ENCODE data around the gene CRB3.
A peak's percentile ranks its signal among the peaks of the same experiment; 100 is the strongest.
"Not testable (repeated sequence)": the region's sequence is repeated elsewhere in the genome, so short reads cannot be mapped to it uniquely, and the experiment has no call there.

Gene CRB3

DNA sequence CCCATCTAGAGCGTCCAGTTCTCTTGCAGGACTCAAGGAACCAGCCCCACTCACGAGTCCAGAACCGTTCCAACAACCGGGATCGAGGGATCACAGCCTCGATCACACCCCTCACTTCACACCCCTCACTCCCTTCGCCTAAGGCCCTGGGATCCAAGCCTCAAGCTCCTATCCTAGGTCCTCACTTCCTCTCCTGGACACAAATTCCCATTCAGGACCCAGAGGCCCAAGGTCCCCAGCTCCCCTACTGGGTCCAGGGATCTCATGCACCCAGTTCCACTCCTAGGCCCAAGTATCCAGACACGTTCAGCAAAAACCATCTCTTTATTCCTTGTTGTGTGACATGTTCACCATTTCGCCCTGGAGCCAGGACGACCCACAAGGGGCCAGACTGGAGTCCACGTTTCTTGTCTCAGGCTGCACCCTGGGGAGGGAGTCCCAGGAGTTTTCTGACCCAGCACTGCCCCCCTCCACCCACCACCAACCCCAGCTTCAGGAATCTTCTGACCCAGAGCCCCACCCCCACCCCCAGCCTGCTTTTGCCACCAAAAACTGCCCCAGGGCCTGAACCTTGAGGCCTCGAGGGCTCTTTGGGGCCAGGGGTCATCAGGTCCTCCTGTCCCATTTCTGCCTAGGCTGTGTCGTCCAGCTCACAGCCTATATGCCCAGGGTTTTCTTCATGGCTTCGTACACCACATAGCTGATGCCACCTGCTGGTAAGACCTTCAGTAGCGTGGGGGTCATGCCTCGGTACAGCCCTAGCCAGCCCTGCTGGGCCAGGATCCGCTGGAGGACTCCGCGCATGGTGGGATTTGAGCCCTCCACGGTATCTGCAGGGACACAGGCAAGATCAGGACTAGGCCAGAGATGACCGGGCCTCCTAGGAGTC is 38.1 kb upstream of the CRB3 start:
- peak overlapping the region; percentile 4; the same call in 1 of the 2 replicates for H3K4me3 ChIP-seq (ENCODE audit: low read length)
- TF ChIP-seq ZNF274 (IDR thresholded peaks at IDR 0.05; ENCODE audit: low read depth, low read length) = no peak

DNA sequence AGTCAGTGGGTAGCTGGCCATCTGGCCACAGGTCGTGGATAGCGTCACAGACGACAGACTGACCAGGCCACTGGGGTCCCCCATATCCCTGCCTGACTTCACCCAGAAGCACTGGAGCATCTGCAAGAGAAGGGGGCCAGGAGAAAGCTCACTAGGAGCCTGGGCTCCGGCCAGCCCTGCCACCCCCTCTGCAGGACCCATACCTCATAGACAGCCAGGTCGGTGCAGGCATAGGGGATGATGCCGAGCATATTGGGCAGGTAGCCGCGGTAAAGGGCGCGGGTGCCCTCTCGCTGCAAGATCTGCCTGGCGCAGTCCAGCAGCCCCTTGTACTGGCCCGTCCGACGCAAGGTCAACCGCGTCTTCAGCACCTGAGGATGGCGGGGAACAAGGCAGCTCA is 36.9 kb upstream of the CRB3 start:
- no peak for TF ChIP-seq ZNF274 (IDR thresholded peaks at IDR 0.05; ENCODE audit: low read depth, low read length)
- no peak overlapping the region for H3K4me3 ChIP-seq (ENCODE audit: low read length)

DNA sequence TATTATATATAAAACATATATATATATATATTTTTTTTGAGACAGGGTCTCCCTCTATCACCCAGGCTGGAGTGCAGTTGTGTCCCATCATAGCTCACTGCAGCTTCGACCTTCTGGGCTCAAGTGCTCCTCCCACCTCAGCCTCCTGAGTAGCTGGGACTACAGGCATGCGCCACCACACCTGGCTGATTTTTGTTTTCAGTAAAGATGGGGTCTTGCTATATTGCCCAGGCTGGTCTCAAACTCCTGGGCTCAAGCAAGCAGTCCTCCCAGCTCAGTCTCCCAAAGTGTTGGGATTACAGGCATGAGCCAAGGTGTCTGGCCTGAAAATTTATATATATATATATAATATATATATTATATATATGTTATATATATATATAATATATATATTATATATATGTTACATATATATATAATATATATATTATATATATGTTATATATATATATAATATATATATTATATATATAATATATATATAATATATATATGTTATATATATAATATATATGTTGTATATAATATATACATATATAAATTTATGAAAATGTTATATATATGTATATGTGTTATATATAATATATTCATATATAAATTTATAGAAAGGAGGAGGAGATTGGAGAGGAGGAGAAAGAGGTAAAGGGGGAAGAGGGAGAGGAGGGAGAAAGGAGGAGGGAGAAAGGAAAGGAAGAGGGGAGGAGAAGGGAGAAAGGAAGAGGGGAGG is 35.2 kb upstream of the CRB3 start:
- H3K4me3 ChIP-seq (ENCODE audit: low read length) = not testable (repeated sequence)

DNA sequence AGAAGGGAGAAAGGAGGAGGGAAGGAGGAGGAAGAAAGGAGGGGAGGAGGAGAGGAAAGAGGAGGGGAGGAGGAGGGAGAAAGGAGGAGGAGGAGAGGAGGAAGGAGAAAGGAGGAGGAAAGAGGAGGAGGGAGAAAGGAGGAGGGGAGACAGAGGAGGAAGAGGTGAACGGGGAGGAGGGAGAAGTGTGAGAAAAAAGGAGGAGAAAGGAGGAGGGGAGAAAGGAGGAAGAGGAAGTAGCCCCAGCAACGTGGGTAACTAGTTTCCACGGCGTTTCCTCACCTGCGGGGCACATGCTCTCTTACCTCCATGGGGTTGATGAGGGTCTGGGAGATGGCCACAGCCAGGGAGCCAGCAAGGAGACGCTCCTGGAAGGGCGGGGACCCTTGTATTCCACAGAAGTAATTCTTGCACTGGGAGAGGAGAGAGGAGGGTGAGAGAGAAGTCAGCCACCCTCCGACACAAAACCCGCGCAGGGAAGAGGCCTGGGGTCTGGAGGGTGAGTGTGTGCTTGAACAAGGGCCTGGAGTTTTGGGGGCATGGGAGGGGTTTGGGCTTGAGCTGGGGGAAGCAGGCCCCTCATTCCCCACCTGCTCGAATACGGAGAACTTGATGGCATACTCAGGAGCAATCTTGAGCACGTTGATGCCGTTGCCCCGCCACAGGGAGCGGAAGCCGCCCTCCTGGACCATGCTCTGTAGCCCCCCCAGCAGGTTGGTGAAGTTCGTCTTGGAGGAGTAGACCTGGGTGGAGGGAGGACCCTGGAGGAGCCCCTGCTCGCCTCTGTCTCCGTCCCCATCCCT is 34.5 kb upstream of the CRB3 start:
- TF ChIP-seq ZNF274 (IDR thresholded peaks at IDR 0.05; ENCODE audit: low read depth, low read length) = no peak

DNA sequence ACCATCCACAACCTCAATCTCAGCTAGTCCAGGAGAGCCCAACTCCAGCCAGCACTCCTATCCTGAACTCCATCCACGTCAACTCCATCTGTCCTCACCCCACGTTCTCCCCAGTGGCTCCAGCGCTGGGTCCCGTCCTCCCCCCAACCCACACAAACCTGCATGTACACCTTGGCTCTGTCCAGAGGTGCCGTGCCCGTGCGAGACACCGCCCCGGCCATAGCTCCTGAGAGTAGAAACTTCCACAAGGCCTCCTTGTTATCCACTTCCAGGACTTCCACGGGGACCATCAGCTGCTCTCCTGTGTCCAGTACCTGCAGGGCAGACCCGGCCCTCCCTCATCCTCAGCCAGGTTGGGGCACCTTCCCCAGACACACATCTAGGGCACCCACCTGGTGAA is 32.2 kb upstream of the CRB3 start:
- no peak overlapping the region for H3K4me3 ChIP-seq (ENCODE audit: low read length)
- no peak for TF ChIP-seq ZNF274 (IDR thresholded peaks at IDR 0.05; ENCODE audit: low read depth, low read length)

More for the DNA sequence above, 34.5 kb upstream of the CRB3 start:
- H3K4me3 ChIP-seq (ENCODE audit: low read length) = no peak overlapping the region

DNA sequence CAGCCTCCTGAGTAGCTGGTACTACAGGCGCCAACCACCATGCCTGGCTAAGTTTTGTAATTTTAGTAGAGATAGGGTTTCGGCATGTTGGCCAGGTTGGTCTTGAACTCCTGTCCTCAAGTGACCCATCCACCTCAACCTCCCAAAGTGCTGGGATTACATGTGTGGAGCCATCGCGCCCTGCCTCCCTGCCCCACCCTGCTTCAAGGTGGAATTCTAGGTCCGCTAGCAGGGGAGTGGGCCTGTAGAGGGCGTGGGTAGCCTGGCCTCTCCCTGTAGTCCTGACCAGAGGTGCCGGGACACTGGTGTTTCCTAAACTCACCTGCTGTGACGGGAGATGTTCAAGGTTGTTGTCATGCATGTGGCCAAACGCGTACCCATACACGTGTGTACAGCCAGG is 30.9 kb upstream of the CRB3 start:
- TF ChIP-seq ZNF274 (IDR thresholded peaks at IDR 0.05; ENCODE audit: low read depth, low read length) = no peak
- H3K4me3 ChIP-seq (ENCODE audit: low read length) = no peak overlapping the region

DNA sequence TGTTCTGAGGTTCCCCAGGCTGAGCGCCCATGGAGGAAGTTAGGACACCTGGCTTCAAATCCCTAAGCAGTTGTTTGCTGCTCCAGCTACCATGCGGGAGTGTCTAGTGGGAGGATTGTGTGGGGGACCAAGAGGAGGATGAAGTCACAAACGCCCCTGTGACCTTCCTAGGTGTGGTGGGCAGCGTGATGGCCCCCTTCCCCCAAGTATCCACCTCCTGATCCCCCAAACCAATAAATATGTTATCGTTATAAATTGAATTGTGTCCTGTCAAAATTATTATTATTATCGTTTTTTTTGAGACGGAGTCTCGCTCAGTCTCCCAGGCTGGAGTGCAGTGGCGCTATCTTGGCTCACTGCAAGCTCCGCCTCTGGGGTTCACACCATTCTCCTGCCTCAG is 30.4 kb upstream of the CRB3 start, which contains the start of gene SLC25A41:
TSS of gene SLC25A41 (minus strand) at position 101 of the 400 bp plus-strand sequence. CDS start at position 31, 70 bp downstream.
- no peak within 1 kb of the TSS for H3K4me3 ChIP-seq (ENCODE audit: low read length)
- no peak for TF ChIP-seq ZNF274 (IDR thresholded peaks at IDR 0.05; ENCODE audit: low read depth, low read length)

DNA sequence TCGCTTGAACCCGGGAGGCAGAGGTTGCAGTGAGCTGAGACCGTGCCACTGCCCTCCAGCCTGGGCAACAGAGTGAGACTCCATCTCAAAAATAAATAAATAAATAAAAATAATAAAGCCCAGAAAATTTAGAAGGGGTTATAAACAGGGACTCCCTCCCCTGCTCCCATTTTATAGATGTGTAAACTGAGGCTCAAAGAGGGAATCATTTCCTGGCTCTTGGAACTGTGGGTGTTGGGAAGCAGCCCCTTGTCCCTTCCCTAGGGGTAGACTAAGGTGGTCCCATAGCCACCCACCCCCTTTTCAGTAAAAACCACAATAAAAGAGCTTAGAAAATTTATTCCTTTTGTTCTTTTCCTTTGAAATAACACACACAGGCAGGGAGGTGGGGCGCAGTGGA is 24.3 kb upstream of the CRB3 start:
- no peak for TF ChIP-seq ZNF274 (IDR thresholded peaks at IDR 0.05; ENCODE audit: low read depth, low read length)

DNA sequence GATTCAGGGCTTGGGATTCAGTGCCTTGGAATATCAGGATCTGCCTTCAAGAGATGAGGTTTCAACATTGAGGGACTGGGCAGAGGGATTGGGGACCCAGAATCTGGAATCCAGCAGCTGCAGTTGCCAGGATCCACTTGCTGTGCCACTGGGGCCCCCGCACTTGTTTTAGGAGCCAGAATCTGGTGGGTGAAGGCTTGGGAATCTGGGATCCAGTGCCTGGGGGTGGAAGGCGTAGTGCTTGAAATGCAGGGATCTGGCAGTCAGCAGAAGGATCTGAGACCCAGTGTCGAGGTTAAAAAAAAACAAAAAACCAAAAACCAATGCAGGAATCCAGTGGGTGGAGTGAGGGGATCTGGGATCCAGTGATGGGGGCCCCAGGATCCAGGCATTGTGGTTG is 23.2 kb upstream of the CRB3 start:
- TF ChIP-seq ZNF274 (IDR thresholded peaks at IDR 0.05; ENCODE audit: low read depth, low read length) = no peak
- H3K4me3 ChIP-seq (ENCODE audit: low read length) = no peak overlapping the region

More for the DNA sequence above, 24.3 kb upstream of the CRB3 start:
- H3K4me3 ChIP-seq (ENCODE audit: low read length) = no peak overlapping the region

DNA sequence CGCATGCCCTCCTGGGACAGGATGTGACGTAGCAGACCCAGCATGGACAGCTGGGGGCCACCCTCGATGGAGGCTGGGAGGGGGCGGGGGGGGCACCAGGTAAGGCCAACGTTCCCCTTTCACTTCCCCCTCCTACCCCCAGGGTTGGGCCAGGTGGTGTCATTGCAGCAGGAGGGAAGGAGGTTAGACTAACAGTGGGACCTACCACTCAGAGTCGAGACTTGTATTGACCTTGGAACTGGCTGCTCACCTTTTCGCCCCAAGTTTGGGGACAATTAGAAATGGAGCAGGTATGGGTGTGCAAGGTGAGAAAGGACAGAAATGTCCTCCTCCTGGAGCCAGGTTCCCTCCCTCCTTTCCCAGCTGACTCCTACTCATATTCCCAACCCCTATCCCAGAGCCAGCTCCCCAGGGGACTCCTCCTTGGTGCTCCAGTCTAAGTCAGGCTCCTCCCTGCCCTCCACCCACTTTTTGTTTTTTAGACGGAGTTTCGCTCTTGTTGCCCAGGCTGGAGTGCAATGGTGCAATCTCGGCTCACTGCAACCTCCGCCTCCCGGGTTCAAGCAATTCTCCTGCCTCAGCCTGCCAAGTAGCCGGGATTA is 21.9 kb upstream of the CRB3 start:
- H3K4me3 ChIP-seq (ENCODE audit: low read length) = no peak overlapping the region
- TF ChIP-seq ZNF274 (IDR thresholded peaks at IDR 0.05; ENCODE audit: low read depth, low read length) = no peak

DNA sequence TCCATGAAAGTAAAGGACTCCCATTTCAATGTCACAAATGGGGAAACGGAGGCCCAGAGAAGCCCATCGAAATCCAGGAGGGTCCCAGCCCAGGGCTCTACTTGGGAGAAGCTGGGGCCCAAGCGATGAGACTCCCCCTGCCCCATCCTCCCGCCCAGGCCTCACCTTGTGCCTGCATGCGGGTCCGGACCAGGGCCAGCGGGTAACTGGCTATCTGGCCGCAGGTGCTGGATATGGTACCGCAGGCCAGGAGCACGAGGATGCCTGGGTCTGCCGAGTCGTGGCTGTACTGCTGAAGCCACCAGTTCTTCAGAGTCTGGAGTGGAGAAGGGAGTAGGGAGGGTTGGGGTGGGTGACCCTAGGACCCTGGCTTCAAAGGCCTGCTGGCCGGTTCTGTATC is 20.1 kb upstream of the CRB3 start:
- H3K4me3 ChIP-seq (ENCODE audit: low read length) = no peak overlapping the region
- no peak for TF ChIP-seq ZNF274 (IDR thresholded peaks at IDR 0.05; ENCODE audit: low read depth, low read length)

DNA sequence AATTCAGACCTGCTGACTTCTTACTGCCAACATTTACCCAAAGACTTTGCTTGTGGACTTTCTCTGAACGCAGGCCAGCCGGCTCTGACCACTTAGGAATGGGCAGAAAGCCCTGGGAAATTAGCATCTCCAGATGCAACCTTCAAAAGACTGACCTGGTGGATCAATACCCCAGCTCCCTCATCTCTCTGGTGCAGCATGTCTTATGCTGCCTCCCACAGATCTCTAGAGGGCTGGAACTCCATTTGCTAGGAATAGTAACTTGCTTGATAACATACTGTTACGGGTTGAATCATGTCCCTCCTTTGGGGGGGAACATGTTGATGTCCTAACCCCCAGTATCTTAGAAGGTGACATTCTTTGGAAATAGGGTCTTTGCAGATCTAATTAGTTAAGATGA is 17.6 kb upstream of the CRB3 start:
- TF ChIP-seq ZNF274 (IDR thresholded peaks at IDR 0.05; ENCODE audit: low read depth, low read length) = no peak
- no peak overlapping the region for H3K4me3 ChIP-seq (ENCODE audit: low read length)

DNA sequence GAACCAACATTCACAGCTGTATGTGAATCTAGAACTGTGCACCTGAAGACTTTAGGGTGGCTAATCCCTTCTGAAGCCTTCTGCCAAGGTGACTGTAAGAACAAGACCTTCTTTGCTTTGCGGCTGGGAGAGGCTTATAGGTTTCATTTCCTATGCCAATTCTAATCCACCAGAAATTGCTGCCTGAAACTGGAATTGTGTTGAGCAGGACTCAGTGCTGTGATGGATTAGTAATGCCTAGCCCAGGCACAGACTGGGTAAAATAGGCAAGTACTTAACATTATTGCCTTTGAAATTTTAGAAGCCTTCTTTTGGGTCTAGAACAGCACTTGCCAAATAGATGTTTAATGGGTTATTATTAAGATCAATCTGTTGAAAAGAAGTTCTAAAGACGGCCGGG is 16.0 kb upstream of the CRB3 start:
- H3K4me3 ChIP-seq (ENCODE audit: low read length) = no peak overlapping the region
- no peak for TF ChIP-seq ZNF274 (IDR thresholded peaks at IDR 0.05; ENCODE audit: low read depth, low read length)

DNA sequence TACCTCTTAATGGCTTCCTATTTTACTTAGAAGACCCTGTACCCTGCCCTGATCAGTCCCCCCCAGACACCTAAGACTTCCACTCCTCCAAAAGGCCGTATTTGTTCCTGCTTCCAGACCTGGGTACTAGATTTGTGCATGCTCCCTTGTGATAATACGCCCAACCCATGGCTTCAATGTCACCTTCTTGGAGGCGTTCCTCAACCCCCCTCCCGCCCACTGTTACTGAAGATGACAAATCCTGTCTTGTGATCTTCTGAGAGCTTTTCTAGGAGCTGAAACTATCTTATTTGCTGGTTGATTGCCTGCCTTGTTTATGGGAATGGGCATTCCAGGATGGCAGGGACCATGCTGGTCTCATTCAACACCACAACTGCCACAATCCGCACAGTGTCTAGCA is 13.9 kb upstream of the CRB3 start:
- H3K4me3 ChIP-seq (ENCODE audit: low read length) = no peak overlapping the region
- TF ChIP-seq ZNF274 (IDR thresholded peaks at IDR 0.05; ENCODE audit: low read depth, low read length) = no peak

All from GM08714 (cell line).